Endometrial microvascular endothelial cells (primary cell): ENCODE results near the gene RUFY4. TPM values are rescaled to one million over a fixed set of nuclear protein-coding genes. Genes with fewer than 3 reads are reported as not detected.
"Not testable (repeated sequence)": the region's sequence is repeated elsewhere in the genome, so short reads cannot be mapped to it uniquely, and the experiment has no call there.

ENCODE experiments used
- in situ Hi-C: cut with HindIII; loops from 2 replicates; pipeline ENCODE4 v1.10.0; 2017; ENCODE audit warnings: low sequenced_read_pairs, low pct_unique_long_range_greater_than_20kb; ENCODE audit errors: inconsistent ontology term
- total RNA-seq: library from RNA; depleted of rRNA; stranded (reverse); fragments of >200 nt; gene quantifications from one replicate; pipeline ENCODE4 v1.2.3, GENCODE V29; 2015; ENCODE audit errors: inconsistent ontology term

Gene RUFY4
- total RNA-seq, 1 donor from 2014 or later, result not detected

GRCh38 chr2:218029366-218030360 is 39.4 kb upstream of the RUFY4 start:
- in situ Hi-C loops, result no loop called here

- in situ Hi-C loops, result no loop called here
Measured at GRCh38 chr2:218030409-218031195, 38.5 kb upstream of the RUFY4 start.

- in situ Hi-C loops, result no loop called here
Measured at GRCh38 chr2:218031261-218031660, 37.8 kb upstream of the RUFY4 start.

- in situ Hi-C loops, result no loop called here
Measured at GRCh38 chr2:218031771-218032257, 37.2 kb upstream of the RUFY4 start.

- in situ Hi-C loops, result no loop called here
Measured at GRCh38 chr2:218032336-218033171, 36.5 kb upstream of the RUFY4 start.

GRCh38 chr2:218033208-218033589 is 35.9 kb upstream of the RUFY4 start:
- in situ Hi-C loops, result no loop called here

GRCh38 chr2:218033590-218034496 is 35.2 kb upstream of the RUFY4 start:
- in situ Hi-C loops, result no loop called here

GRCh38 chr2:218034497-218035213 is 34.4 kb upstream of the RUFY4 start:
- in situ Hi-C loops, result not testable (repeated sequence)

GRCh38 chr2:218035463-218036100 is 33.5 kb upstream of the RUFY4 start:
- in situ Hi-C loops, result no loop called here

- in situ Hi-C loops, result no loop called here
Measured at GRCh38 chr2:218036371-218036770, 32.7 kb upstream of the RUFY4 start.

- in situ Hi-C loops, result no loop called here
Measured at GRCh38 chr2:218039171-218039570, 29.9 kb upstream of the RUFY4 start.

GRCh38 chr2:218040883-218041282 is 28.2 kb upstream of the RUFY4 start:
- in situ Hi-C loops, result no loop called here

- in situ Hi-C loops, result no loop called here
Measured at GRCh38 chr2:218041302-218042168, 27.5 kb upstream of the RUFY4 start.

GRCh38 chr2:218043100-218043499 is 26.0 kb upstream of the RUFY4 start:
- in situ Hi-C loops, result no loop called here

- in situ Hi-C loops, result no loop called here
Measured at GRCh38 chr2:218043701-218044109, 25.3 kb upstream of the RUFY4 start.

GRCh38 chr2:218044599-218044998 is 24.5 kb upstream of the RUFY4 start:
- in situ Hi-C loops, result not testable (repeated sequence)
